ENCODE measurements around the gene SH3BGR. TPM values are rescaled to one million over a fixed set of nuclear protein-coding genes. Genes with fewer than 3 reads are reported as not detected.

SH3BGR gene
- polyA plus RNA-seq, 1 experiment, result 2.7 TPM

DNA sequence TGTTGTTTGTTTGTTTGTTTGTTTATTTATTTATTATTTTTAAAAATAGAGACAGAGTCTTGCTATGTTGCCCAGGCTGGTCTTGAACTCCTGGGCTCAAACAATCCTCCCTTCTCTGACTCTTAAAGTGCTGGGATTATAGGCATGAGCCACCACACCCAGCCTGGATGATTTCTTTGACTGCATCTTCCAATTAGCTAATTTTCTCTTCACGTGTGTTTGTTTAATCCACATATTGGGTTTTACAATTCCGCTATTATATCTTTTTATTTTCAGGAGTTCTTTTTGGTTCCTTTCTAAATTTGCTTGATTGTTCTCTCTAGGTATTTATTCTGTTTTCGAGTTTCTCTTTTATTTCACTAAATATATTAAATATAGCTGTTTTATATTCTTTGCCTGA, 19.8 kb downstream of the SH3BGR start:
- CTCF ChIA-PET, result interaction anchor here (2.0 kb wide), 1 partner anchor 47 kb away, joined by 5 read pairs; no protein-coding TSS in a partner anchor
- Histone ChIP-seq H3K27me3 (ENCODE audit: control insufficient read depth, insufficient read depth, low read length) (no peaks in the 10 kb centered on the region), H3K9me3 (ENCODE audit: control insufficient read depth, insufficient read depth, low read length) (no peaks in the 10 kb centered on the region), H3K27ac (ENCODE audit: low read depth, low read length) (no peak overlapping the region), H3K4me3 (ENCODE audit: low read depth, low read length) (no peak overlapping the region)
- POLR2A ChIA-PET, result no interaction called here
- no peak for TF ChIP-seq CTCF (IDR thresholded peaks at IDR 0.05; ENCODE audit: low read depth, low read length)
- no peak for DNase-seq (ENCODE audit: low read depth, low spot score)

DNA sequence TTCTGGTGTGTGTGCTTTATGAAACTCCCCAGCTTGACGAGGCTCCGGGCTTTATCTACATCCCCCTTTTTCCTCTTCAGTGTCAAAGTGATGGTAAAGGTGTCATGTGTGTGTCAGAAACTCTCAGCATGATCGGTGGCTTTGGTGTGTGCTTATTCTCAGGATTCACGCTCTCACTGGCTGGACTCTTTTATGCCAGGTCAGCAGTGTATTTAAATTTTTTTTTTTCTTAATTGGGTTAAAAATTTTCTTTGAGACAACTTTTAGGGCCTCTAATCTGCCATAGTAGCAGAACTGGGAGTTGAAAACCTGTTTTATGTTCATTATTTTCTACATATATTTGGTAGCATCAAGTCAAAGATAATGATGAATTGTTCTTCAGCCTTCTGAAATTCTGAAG, 21.0 kb downstream of the SH3BGR start:
- Histone ChIP-seq H3K27me3 (ENCODE audit: control insufficient read depth, insufficient read depth, low read length) (no peaks in the 10 kb centered on the region), H3K9me3 (ENCODE audit: control insufficient read depth, insufficient read depth, low read length) (no peaks in the 10 kb centered on the region), H3K27ac (ENCODE audit: low read depth, low read length) (no peak overlapping the region), H3K4me3 (ENCODE audit: low read depth, low read length) (no peak overlapping the region)
- TF ChIP-seq CTCF (IDR thresholded peaks at IDR 0.05; ENCODE audit: low read depth, low read length), result no peak
- POLR2A ChIA-PET, result no interaction called here
- DNase-seq (ENCODE audit: low read depth, low spot score), result no peak
- CTCF ChIA-PET, result interaction anchor here (2.0 kb wide), 1 partner anchor 46 kb away, joined by 5 read pairs; no protein-coding TSS in a partner anchor

- no peak for TF ChIP-seq CTCF (IDR thresholded peaks at IDR 0.05; ENCODE audit: low read depth, low read length)
- DNase-seq (ENCODE audit: low read depth, low spot score), result no peak
- Histone ChIP-seq H3K4me3 (ENCODE audit: low read depth, low read length) (no peak overlapping the region), H3K9me3 (ENCODE audit: control insufficient read depth, insufficient read depth, low read length) (no peaks in the 10 kb centered on the region), H3K27me3 (ENCODE audit: control insufficient read depth, insufficient read depth, low read length) (no peaks in the 10 kb centered on the region), H3K27ac (ENCODE audit: low read depth, low read length) (no peak overlapping the region)
- CTCF ChIA-PET, result no interaction called here
- POLR2A ChIA-PET, result no interaction called here
Measured at GRCh38 chr21:39474611-39475010, 22.8 kb downstream of the SH3BGR start.

GRCh38 chr21:39479164-39479813, 27.5 kb downstream of the SH3BGR start:
- Histone ChIP-seq H3K27me3 (ENCODE audit: control insufficient read depth, insufficient read depth, low read length) (no peaks in the 10 kb centered on the region), H3K9me3 (ENCODE audit: control insufficient read depth, insufficient read depth, low read length) (no peaks in the 10 kb centered on the region), H3K4me3 (ENCODE audit: low read depth, low read length) (no peak overlapping the region), H3K27ac (ENCODE audit: low read depth, low read length) (no peak overlapping the region)
- ChIA-PET POLR2A (no interaction called here), CTCF (no interaction called here)
- no peak for DNase-seq (ENCODE audit: low read depth, low spot score)
- no peak for TF ChIP-seq CTCF (IDR thresholded peaks at IDR 0.05; ENCODE audit: low read depth, low read length)

GRCh38 chr21:39479814-39480182, 28.0 kb downstream of the SH3BGR start:
- no peak for DNase-seq (ENCODE audit: low read depth, low spot score)
- Histone ChIP-seq H3K4me3 (ENCODE audit: low read depth, low read length) (no peak overlapping the region), H3K27ac (ENCODE audit: low read depth, low read length) (no peak overlapping the region), H3K9me3 (ENCODE audit: control insufficient read depth, insufficient read depth, low read length) (no peaks in the 10 kb centered on the region), H3K27me3 (ENCODE audit: control insufficient read depth, insufficient read depth, low read length) (no peaks in the 10 kb centered on the region)
- no peak for TF ChIP-seq CTCF (IDR thresholded peaks at IDR 0.05; ENCODE audit: low read depth, low read length)
- ChIA-PET CTCF (no interaction called here), POLR2A (no interaction called here)

All from AG04450 (cell line).